ENCODE results near the gene RORB. TPM values are rescaled to one million over a fixed set of nuclear protein-coding genes. Genes with fewer than 3 reads are reported as not detected.

RORB gene
- total RNA-seq, 2 experiments from 2014 or later: 0.04 to 0.11 TPM

- intact Hi-C loops (cut with micrococcal nuclease): loop anchor here (10.0 kb wide), 1 partner anchor 146 kb away; no protein-coding TSS in a partner anchor
- Mint-ChIP-seq H3K9me3 (no peaks in the 10 kb centered on the region), H3K36me3 (ENCODE audit: low read depth) (no peaks in the 10 kb centered on the region), H3K27ac (no peak overlapping the region), H3K4me1 (ENCODE audit: low read depth) (no peaks in the 10 kb centered on the region), H3K4me3 (no peak overlapping the region), H3K27me3 (peaks cover 6% of the 10 kb centered on the region)
- ChIA-PET CTCF (no interaction called here), POLR2A (no interaction called here)
- ATAC-seq (no peak), DNase-seq (no peak)
- no peak for TF ChIP-seq CTCF (IDR thresholded peaks at IDR 0.05)
These were observed 101.7 kb downstream of the RORB start for GRCh38 chr9:74598874-74599273.

GRCh38 chr9:74609671-74610405 lies 112.7 kb downstream of the RORB start:
- Mint-ChIP-seq H3K27ac (no peak overlapping the region), H3K36me3 (ENCODE audit: low read depth) (no peaks in the 10 kb centered on the region), H3K4me1 (ENCODE audit: low read depth) (no peaks in the 10 kb centered on the region), H3K27me3 (peaks cover 4% of the 10 kb centered on the region), H3K9me3 (no peaks in the 10 kb centered on the region), H3K4me3 (no peak overlapping the region)
- ATAC-seq (no peak), DNase-seq (no peak)
- TF ChIP-seq CTCF (IDR thresholded peaks at IDR 0.05): no peak
- POLR2A ChIA-PET: no interaction called here
- intact Hi-C loops (cut with micrococcal nuclease): no loop called here
- CTCF ChIA-PET: interaction anchor here (1.0 to 1.2 kb wide), 2 partner anchors 15 to 37 kb away, joined by 3 to 4 read pairs; no protein-coding TSS in a partner anchor

GRCh38 chr9:74610523-74611061 lies 113.5 kb downstream of the RORB start:
- Mint-ChIP-seq H3K4me1 (ENCODE audit: low read depth) (no peaks in the 10 kb centered on the region), H3K27me3 (peaks cover 4% of the 10 kb centered on the region), H3K4me3 (no peak overlapping the region), H3K36me3 (ENCODE audit: low read depth) (no peaks in the 10 kb centered on the region), H3K9me3 (no peaks in the 10 kb centered on the region), H3K27ac (no peak overlapping the region)
- ChIA-PET POLR2A (no interaction called here), CTCF (interaction anchor here (1.2 kb wide), 1 partner anchor 16 kb away, joined by 3 read pairs; no protein-coding TSS in a partner anchor)
- DNase-seq (no peak), ATAC-seq (no peak)
- intact Hi-C loops (cut with micrococcal nuclease): no loop called here
- TF ChIP-seq CTCF (IDR thresholded peaks at IDR 0.05): no peak

- Mint-ChIP-seq H3K36me3 (ENCODE audit: low read depth) (no peaks in the 10 kb centered on the region), H3K4me3 (no peak overlapping the region), H3K9me3 (no peaks in the 10 kb centered on the region), H3K4me1 (ENCODE audit: low read depth) (no peaks in the 10 kb centered on the region), H3K27me3 (peaks cover 6% of the 10 kb centered on the region), H3K27ac (no peak overlapping the region)
- DNase-seq: no peak
- TF ChIP-seq CTCF (IDR thresholded peaks at IDR 0.05): no peak
- no peak for ATAC-seq
- POLR2A ChIA-PET: no interaction called here
- intact Hi-C loops (cut with micrococcal nuclease): no loop called here
- CTCF ChIA-PET: no interaction called here
These were observed 133.1 kb downstream of the RORB start for GRCh38 chr9:74630228-74630627.

GRCh38 chr9:74639112-74639511 lies 142.0 kb downstream of the RORB start:
- H3K4me3 Mint-ChIP-seq: no peak overlapping the region
- H3K27me3 Mint-ChIP-seq: peaks cover 8% of the 10 kb centered on the region
- TF ChIP-seq CTCF (IDR thresholded peaks at IDR 0.05): no peak
- H3K27ac Mint-ChIP-seq: no peak overlapping the region
- POLR2A ChIA-PET: no interaction called here
- DNase-seq (no peak), ATAC-seq (no peak)
- intact Hi-C loops (cut with micrococcal nuclease): no loop called here
- H3K9me3 Mint-ChIP-seq: no peaks in the 10 kb centered on the region
- no peaks in the 10 kb centered on the region for H3K36me3 Mint-ChIP-seq (ENCODE audit: low read depth)
- no peaks in the 10 kb centered on the region for H3K4me1 Mint-ChIP-seq (ENCODE audit: low read depth)
- CTCF ChIA-PET: no interaction called here
